Spleen (tissue), 7 donors: ENCODE results near the gene TMEM163.

Experiments used
- POLR2A ChIP-seq, 3 donors: fragments of 450-650 bp; IDR thresholded peaks; one replicate each; pipeline ENCODE4 v1.5.1; 2017; ENCODE audit warnings: antibody characterized with exemption in 3 of 3, mild to moderate bottlenecking in 1 of 3
- POLR2AphosphoS5 ChIP-seq, 3 donors: sonication (generic); formaldehyde crosslinking; IDR thresholded peaks; one replicate each; pipeline ENCODE4 v1.5.1; 2017; ENCODE audit warnings: antibody characterized with exemption in 3 of 3
- TF ChIP-seq, protein P1 (sequence below), 11 experiments: fragments of 200-600 bp in 7 of 11; fragments of 450-650 bp in 4 of 11; sonication (generic) in 4 of 11; IDR thresholded peaks in 8 of 11; conservative IDR thresholded peaks in 3 of 11; 1 replicate in 7 of 11; 2 replicates in 4 of 11; pipeline versions ENCODE4 v1.4.0 to v1.8.0; 2016 to 2021; ENCODE audit warnings: antibody characterized with exemption in 11 of 11, inconsistent platforms in 4 of 11, mild to moderate bottlenecking in 1 of 11
- donor health status: DM: no; HTN: no; CAD: no; lungs with moderate emphysema.
- donor health status: DM: no; HTN: no; CAD: no.
- donor health status: DM: no; HTN: no; CAD: no.

DNA sequence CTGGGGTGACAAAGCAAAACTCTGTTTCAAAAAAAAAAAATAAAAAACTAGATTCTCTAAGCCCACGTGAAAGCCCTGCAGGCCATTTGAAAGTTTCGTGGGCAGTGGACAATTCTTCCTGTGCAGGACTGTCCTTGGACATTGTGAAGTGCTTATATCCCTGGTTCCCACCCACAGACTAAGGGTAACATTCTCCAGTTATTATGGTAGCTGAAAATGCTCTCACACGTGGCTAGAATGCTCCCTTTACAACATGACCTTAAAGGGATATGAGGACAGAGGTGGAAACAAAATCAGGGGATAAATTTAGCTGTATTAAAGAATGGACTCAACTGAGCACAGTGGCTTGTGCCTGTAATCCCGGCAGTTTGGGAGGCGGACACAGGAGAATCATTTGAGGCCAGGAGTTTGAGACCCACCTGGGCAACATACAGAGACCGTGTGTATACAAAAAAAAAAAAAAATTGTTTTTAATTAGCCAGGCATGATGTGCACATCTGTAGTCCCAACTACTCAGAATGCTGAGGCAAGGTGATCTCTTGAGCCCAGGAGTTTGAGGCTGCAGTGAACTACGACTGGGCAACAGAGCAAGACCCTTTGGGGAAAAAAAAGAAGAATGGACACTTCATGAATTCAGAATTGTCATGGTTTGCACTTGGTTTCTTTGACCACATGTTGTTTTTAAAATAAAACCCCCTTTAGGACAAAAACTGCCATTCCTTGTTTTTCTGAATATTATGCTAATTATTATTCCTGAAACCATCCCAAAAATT is 297.1 kb downstream of the TMEM163 start:
- TF ChIP-seq, protein P1, sequence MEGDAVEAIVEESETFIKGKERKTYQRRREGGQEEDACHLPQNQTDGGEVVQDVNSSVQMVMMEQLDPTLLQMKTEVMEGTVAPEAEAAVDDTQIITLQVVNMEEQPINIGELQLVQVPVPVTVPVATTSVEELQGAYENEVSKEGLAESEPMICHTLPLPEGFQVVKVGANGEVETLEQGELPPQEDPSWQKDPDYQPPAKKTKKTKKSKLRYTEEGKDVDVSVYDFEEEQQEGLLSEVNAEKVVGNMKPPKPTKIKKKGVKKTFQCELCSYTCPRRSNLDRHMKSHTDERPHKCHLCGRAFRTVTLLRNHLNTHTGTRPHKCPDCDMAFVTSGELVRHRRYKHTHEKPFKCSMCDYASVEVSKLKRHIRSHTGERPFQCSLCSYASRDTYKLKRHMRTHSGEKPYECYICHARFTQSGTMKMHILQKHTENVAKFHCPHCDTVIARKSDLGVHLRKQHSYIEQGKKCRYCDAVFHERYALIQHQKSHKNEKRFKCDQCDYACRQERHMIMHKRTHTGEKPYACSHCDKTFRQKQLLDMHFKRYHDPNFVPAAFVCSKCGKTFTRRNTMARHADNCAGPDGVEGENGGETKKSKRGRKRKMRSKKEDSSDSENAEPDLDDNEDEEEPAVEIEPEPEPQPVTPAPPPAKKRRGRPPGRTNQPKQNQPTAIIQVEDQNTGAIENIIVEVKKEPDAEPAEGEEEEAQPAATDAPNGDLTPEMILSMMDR (IDR thresholded peaks at IDR 0.05 in 8 of 11, conservative IDR thresholded peaks at IDR 0.05 in 3 of 11): no peak
- TF ChIP-seq POLR2A (IDR thresholded peaks at IDR 0.05) (no peak), POLR2AphosphoS5 (IDR thresholded peaks at IDR 0.05) (no peak)
